K562 (cell line): ENCODE measurements around the gene PIGQ. TPM values are rescaled to one million over a fixed set of nuclear protein-coding genes. Genes with fewer than 3 reads are reported as not detected.

Experiments used
- ATAC-seq: fragments of 200-7000 bp; cut with Tn5 transposase; 3 replicates; pipeline ENCODE4 v1.9.1; 2020; ENCODE audit warnings: moderate library complexity
- BruUV-seq: library from RNA; stranded (reverse); fragments of 400-500 nt; replicated peaks from 2 replicates; lab custom pipeline; 2021; lab: Mats Ljungman, UMichigan
- CTCF ChIA-PET: fragments of 300-600 bp; formaldehyde crosslinking; extraction: SDS; loops from one replicate; lab custom pipeline; 2021; ENCODE audit warnings: low intra/inter-chr PET ratio; lab: Yijun Ruan, JAX
- POLR2A ChIA-PET: fragments of 300-600, 350-650 bp; sonication (Branson Sonifier 250); formaldehyde crosslinking; extraction: SDS; loops from one replicate; lab custom pipeline; 2021; ENCODE audit warnings: antibody characterized with exemption, inconsistent platforms; lab: Yijun Ruan, JAX
- DNase-seq, 4 experiments: peaks; one replicate each; pipeline versions ENCODE4 v3.0.0 to v3.0.0-alpha.2; 2011 to 2018; ENCODE audit warnings: low spot score in 3 of 4, mixed read lengths in 3 of 4; ENCODE audit errors: extremely low read depth in 1 of 4
- FAIRE-seq: peaks from 2 replicates; lab custom pipeline; 2011; peaks lifted over from hg19 to GRCh38; lab: Jason Lieb, UNC
- H2AFZ ChIP-seq: 2 replicates; pipeline ENCODE4 v1.6.0; 2011; ENCODE audit warnings: low read depth, low read length, control low read depth, inconsistent platforms
- H3K27ac ChIP-seq: fragments of 200-600 bp; 3 replicates; pipeline ENCODE4 v1.8.0; 2011; ENCODE audit warnings: low read depth, mild to moderate bottlenecking, control low read depth, inconsistent platforms, low read length, moderate library complexity, mixed read lengths; ENCODE audit errors: extremely low read depth
- H3K27me3 ChIP-seq, 2 experiments: fragments of 300-600 bp in 1 of 2; 2 replicates in 1 of 2; 3 replicates in 1 of 2; pipeline versions ENCODE4 v1.6.0 to v1.8.0; 2011; ENCODE audit warnings: inconsistent platforms in 2 of 2, low read length in 2 of 2, mild to moderate bottlenecking in 1 of 2, mixed read lengths in 1 of 2, moderate library complexity in 1 of 2; ENCODE audit not compliant: control insufficient read depth in 2 of 2, insufficient read depth in 2 of 2
- H3K36me3 ChIP-seq: fragments of 300-600 bp; 3 replicates; pipeline ENCODE4 v1.8.0; 2011; ENCODE audit warnings: mild to moderate bottlenecking, low read length, inconsistent platforms; ENCODE audit not compliant: control insufficient read depth, insufficient read depth
- H3K4me1 ChIP-seq, 2 experiments: fragments of 200-600 bp in 1 of 2; replicated peaks in 1 of 2; 2 replicates in 1 of 2; 3 replicates in 1 of 2; pipeline versions ENCODE4 v1.5.1 to v1.8.0; 2011; ENCODE audit warnings: inconsistent platforms in 2 of 2, low read length in 2 of 2, mild to moderate bottlenecking in 1 of 2, mixed read lengths in 1 of 2, moderate library complexity in 1 of 2; ENCODE audit not compliant: control insufficient read depth in 2 of 2, insufficient read depth in 2 of 2
- H3K4me2 ChIP-seq: 2 replicates; pipeline ENCODE4 v1.6.1; 2011; ENCODE audit warnings: low read length, control low read depth, inconsistent platforms, mixed read lengths; ENCODE audit not compliant: insufficient read depth
- H3K4me3 ChIP-seq: fragments of 200-600 bp; sonication (generic), shearing (Covaris generic); 2 replicates; pipeline ENCODE4 v1.5.1; 2016; ENCODE audit warnings: control low read depth, inconsistent platforms
- H3K79me2 ChIP-seq: fragments of 200-600 bp; 3 replicates; pipeline ENCODE4 v1.8.0; 2011; ENCODE audit warnings: low read length, inconsistent platforms; ENCODE audit not compliant: control insufficient read depth, insufficient read depth
- H3K9ac ChIP-seq, 2 experiments: 2 replicates each; pipeline versions ENCODE4 v1.6.0 to v1.6.1; 2011; ENCODE audit warnings: low read depth in 2 of 2, low read length in 2 of 2, control low read depth in 1 of 2, inconsistent platforms in 1 of 2, mild to moderate bottlenecking in 1 of 2, mixed read lengths in 1 of 2; ENCODE audit not compliant: insufficient read depth in 1 of 2
- H3K9me1 ChIP-seq: one replicate; pipeline ENCODE4 v1.6.0; 2011; ENCODE audit warnings: inconsistent platforms, mild to moderate bottlenecking, low read length, moderate library complexity; ENCODE audit not compliant: control insufficient read depth, insufficient read depth
- H3K9me3 ChIP-seq: replicated peaks from 2 replicates; pipeline ENCODE4 v1.5.1; 2011; ENCODE audit warnings: low read depth, low read length, inconsistent platforms; ENCODE audit not compliant: control insufficient read depth, insufficient read depth
- H4K20me1 ChIP-seq: replicated peaks from 2 replicates; pipeline ENCODE4 v1.6.1; 2011; ENCODE audit warnings: low read length, inconsistent platforms, mixed read lengths; ENCODE audit not compliant: control insufficient read depth, insufficient read depth
- RBFOX2 ChIP-seq: fragments of 200-400 bp; formaldehyde crosslinking; IDR thresholded peaks from 2 replicates; pipeline ENCODE4 v1.6.1; 2017; ENCODE audit warnings: low read depth, mild to moderate bottlenecking, low read length, moderate library complexity
- ZFP1 ChIP-seq: fragments of 450-650 bp; formaldehyde crosslinking; IDR thresholded peaks from 2 replicates; pipeline ENCODE4 v1.4.0; 2020; ENCODE audit warnings: mild to moderate bottlenecking, mixed read lengths
- ZNF318 ChIP-seq, 2 experiments: fragments of 450-650 bp; IDR thresholded peaks; 2 replicates each; pipeline ENCODE4 v1.6.1; 2016; ENCODE audit warnings: mild to moderate bottlenecking in 2 of 2, borderline replicate concordance in 1 of 2, low read depth in 1 of 2, moderate library complexity in 1 of 2
- ZNF785 ChIP-seq: fragments of 250-450 bp; sonication (Bioruptor Pico); IDR thresholded peaks from 2 replicates; pipeline ENCODE4 v1.4.0; 2020; ENCODE audit warnings: mild to moderate bottlenecking
- WGBS: fragments of 100-300 bp; shearing (Covaris generic); methylation state at CpG from one replicate; pipeline ENCODE4 v1.1.6; 2016; ENCODE audit warnings: low coverage, mixed read lengths; ENCODE audit not compliant: insufficient coverage; ENCODE audit errors: missing lambda C conversion rate; 5-methylcytosine and 5-hydroxymethylcytosine counted together
- in situ Hi-C: fragments of 300-500 bp; cut with MboI; formaldehyde crosslinking; loops from 4 replicates; pipeline ENCODE4 v1.15.0; 2018; ENCODE audit warnings: inconsistent platforms, mixed read lengths
- intact Hi-C: fragments of 100-400 bp; cut with micrococcal nuclease; formaldehyde crosslinking; loops from 2 replicates; pipeline ENCODE4 v1.14.2; 2022
- polyA plus RNA-seq, 8 experiments: library from polyadenylated mRNA; depleted of rRNA in 4 of 8; stranded (reverse) in 5 of 8; unstranded in 3 of 8; fragments of >200 nt; fragmentation: Nextera tagmentation in 2 of 8; fragmentation: Illumina TruSeq in 1 of 8; extraction: Ambion mirVana in 2 of 8; extraction: Trizol in 1 of 8; gene quantifications; 2 replicates each; pipeline versions ENCODE4 v1.2.1 to v1.2.3, GENCODE V29; 2011 to 2014; ENCODE audit warnings: inconsistent platforms in 1 of 8, missing spikeins in 1 of 8
- total RNA-seq, 7 experiments: library from RNA; depleted of rRNA in 6 of 7; stranded (reverse); fragments of >200 nt in 6 of 7; fragmentation: Illumina TruSeq in 2 of 7; extraction: Trizol in 2 of 7; gene quantifications; 2 replicates each; pipeline versions ENCODE4 v1.2.1 to v1.2.3, GENCODE V29; 2011 to 2021; ENCODE audit warnings: low replicate concordance in 1 of 7

PIGQ gene
- total and polyA plus RNA-seq, 9 of the 15 experiments (the other 6 are each of a cell fraction or from before 2014, with no cell fraction given), result 0.20 to 49.6 (median 11.7) TPM

- WGBS, result 80% methylated on average over 25 of the region's 27 CpGs
- POLR2A ChIA-PET, result interaction anchor here (0.6 kb wide), 1 partner anchor 205 kb away, joined by 3 read pairs; no protein-coding TSS in a partner anchor
These were observed 3.3 kb downstream of the PIGQ start for GRCh38 chr16:572865-573650.

More at GRCh38 chr16:572865-573650, 3.3 kb downstream of the PIGQ start:
- peaks cover 26% of the 10 kb centered on the region; the same call in 2 of the 3 replicates for H3K36me3 ChIP-seq
- no TSS peak for BruUV-seq
- peaks cover 37% of the 10 kb centered on the region for H3K79me2 ChIP-seq
- no peaks in the 10 kb centered on the region for H3K9me3 ChIP-seq
- CTCF ChIA-PET, result no interaction called here
- DNase-seq, result no peak
- H3K4me2 ChIP-seq, result no peak overlapping the region
- ATAC-seq, result no peak
- H3K4me3 ChIP-seq, result no peak overlapping the region
- peak overlapping the region in 1 of 2 experiments; percentile 74; a peak in 2 of 4 replicates for H3K9ac ChIP-seq
- no peaks in the 10 kb centered on the region for H3K27me3 ChIP-seq
- FAIRE-seq, result no peak
- H2AFZ ChIP-seq, result no peak overlapping the region
- in situ Hi-C loops, result no loop called here
- H3K27ac ChIP-seq, result no peak overlapping the region
- peaks cover 13 to 88% of the 10 kb centered on the region in 2 experiments for H3K4me1 ChIP-seq
- peaks cover 3% of the 10 kb centered on the region for H3K9me1 ChIP-seq
- peaks cover 7% of the 10 kb centered on the region for H4K20me1 ChIP-seq
- intact Hi-C loops, result no loop called here
- TF ChIP-seq ZFP1 (CRISPR knock-in tag), result no peak
- TF ChIP-seq ZNF318 (IDR thresholded peaks at IDR 0.05; ENCODE audit: borderline replicate concordance in 1 of 2, low read depth in 1 of 2), result no peak
- TF ChIP-seq RBFOX2, result peak; percentile 0; the same call in 1 of the 2 replicates
- no peak for TF ChIP-seq ZNF785 (CRISPR knock-in tag)
- TF ChIP-seq, all 486 proteins: peak for 1
